Chondrocyte (in vitro differentiated cells): Measurements from ENCODE around the gene TBC1D4. TPM values are rescaled to one million over a fixed set of nuclear protein-coding genes. Genes with fewer than 3 reads are reported as not detected.

Source experiments
- DNase-seq: peaks from one replicate; pipeline ENCODE4 v3.0.0; 2021; ENCODE audit warnings: mixed read lengths, low spot score
- H3K27ac Mint-ChIP-seq: one replicate; pipeline ENCODE4 v1.8.0; 2021; ENCODE audit warnings: mild to moderate bottlenecking, moderate library complexity, mixed read lengths; ENCODE audit not compliant: unreplicated experiment
- H3K27me3 Mint-ChIP-seq: 2 replicates; pipeline ENCODE4 v1.8.0; 2021; ENCODE audit warnings: low read depth, mixed read lengths
- H3K36me3 Mint-ChIP-seq: 2 replicates; pipeline ENCODE4 v1.8.0; 2021; ENCODE audit warnings: low read depth, mixed read lengths
- H3K4me1 Mint-ChIP-seq: 2 replicates; pipeline ENCODE4 v1.8.0; 2021; ENCODE audit warnings: low read depth, mild to moderate bottlenecking, mixed read lengths
- H3K4me3 Mint-ChIP-seq: one replicate; pipeline ENCODE4 v1.8.0; 2021; ENCODE audit warnings: mild to moderate bottlenecking, moderate library complexity, mixed read lengths; ENCODE audit not compliant: unreplicated experiment
- H3K9me3 Mint-ChIP-seq: 2 replicates; pipeline ENCODE4 v1.8.0; 2021; ENCODE audit warnings: low read depth, mixed read lengths
- CTCF ChIP-seq: fragments of 200-600 bp; sonication (generic); IDR thresholded peaks from 2 replicates; pipeline ENCODE4 v1.5.0; 2021; ENCODE audit warnings: antibody characterized with exemption, mild to moderate bottlenecking, moderate library complexity
- total RNA-seq: library from RNA; stranded (reverse); gene quantifications from 3 replicates; pipeline ENCODE4 v1.2.1, GENCODE V29; 2021

The TBC1D4 gene
- total RNA-seq, 1 donor from 2014 or later, result 5.7 TPM

GRCh38 chr13:75391432-75392100 is 90.4 kb downstream of the TBC1D4 start:
- no peak for TF ChIP-seq CTCF
- Mint-ChIP-seq H3K27me3 (no peaks in the 10 kb centered on the region), H3K4me1 (no peaks in the 10 kb centered on the region), H3K36me3 (no peaks in the 10 kb centered on the region), H3K27ac (no peak overlapping the region), H3K9me3 (no peaks in the 10 kb centered on the region), H3K4me3 (no peak overlapping the region)
- DNase-seq, result no peak

- no peaks in the 10 kb centered on the region for H3K4me1 Mint-ChIP-seq
- no peak overlapping the region for H3K4me3 Mint-ChIP-seq
- H3K9me3 Mint-ChIP-seq, result no peaks in the 10 kb centered on the region
- DNase-seq, result no peak
- no peaks in the 10 kb centered on the region for H3K27me3 Mint-ChIP-seq
- TF ChIP-seq CTCF, result no peak
- H3K27ac Mint-ChIP-seq, result no peak overlapping the region
- no peaks in the 10 kb centered on the region for H3K36me3 Mint-ChIP-seq
Observed at GRCh38 chr13:75390229-75390628, 91.7 kb downstream of the TBC1D4 start.

DNA sequence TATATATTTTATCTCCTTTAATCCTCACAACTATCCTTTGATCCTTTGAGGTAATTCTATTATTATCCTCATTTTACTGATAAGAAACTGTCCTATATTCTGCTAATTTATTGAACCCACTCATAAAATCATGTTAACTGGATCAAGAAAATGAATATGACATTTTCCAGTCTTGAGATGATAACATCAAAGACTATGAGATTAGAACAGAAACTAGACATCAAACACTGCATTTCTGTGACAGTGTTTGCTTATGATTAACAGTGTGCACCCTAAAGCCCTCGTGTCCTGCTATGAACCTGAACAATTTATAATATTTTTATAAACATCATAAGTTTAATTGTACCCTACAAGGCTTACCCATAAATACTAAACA is 96.3 kb downstream of the TBC1D4 start:
- Mint-ChIP-seq H3K9me3 (no peaks in the 10 kb centered on the region), H3K4me1 (no peaks in the 10 kb centered on the region), H3K36me3 (no peaks in the 10 kb centered on the region), H3K4me3 (no peak overlapping the region), H3K27ac (no peak overlapping the region), H3K27me3 (no peaks in the 10 kb centered on the region)
- no peak for DNase-seq
- no peak for TF ChIP-seq CTCF

DNA sequence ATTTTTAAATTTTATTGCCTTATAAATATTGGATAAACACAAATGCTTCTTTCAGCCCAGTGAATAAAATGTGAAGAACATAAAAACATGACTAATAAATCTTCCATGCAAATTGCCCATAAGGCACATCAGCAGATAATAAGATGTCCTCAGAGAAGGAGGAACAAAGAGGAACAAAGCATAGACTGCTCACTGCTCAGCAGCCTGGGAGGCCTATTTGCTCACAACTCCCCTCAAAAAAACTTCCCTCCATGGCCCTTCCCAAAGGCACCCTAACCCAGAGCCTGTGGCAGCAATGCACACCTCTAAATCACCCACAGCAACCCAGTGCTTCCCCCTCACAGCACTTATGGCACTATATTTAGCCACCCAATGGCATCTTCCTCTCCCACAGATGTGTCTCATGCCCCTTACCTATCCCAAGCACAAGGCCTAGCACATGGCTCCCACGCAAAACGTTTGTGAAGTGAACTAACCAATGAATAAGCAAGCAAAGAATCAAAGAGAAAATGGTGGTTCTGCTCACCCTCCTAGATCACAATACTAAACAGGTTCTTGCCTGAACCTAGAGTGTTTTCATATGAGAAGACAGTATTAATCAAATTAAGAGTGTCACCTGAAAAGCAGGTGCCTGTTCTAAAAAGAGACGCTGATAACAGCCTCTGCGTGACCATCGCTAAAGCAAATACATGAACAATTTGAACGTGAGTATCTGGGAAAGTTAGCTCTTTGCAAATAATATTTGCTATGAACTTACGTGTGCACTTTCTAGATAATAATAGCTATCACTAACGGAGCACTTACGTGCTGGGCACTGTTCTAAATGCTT is 96.9 kb downstream of the TBC1D4 start:
- TF ChIP-seq CTCF, result no peak
- no peak for DNase-seq
- Mint-ChIP-seq H3K4me1 (no peaks in the 10 kb centered on the region), H3K9me3 (no peaks in the 10 kb centered on the region), H3K4me3 (no peak overlapping the region), H3K27me3 (no peaks in the 10 kb centered on the region), H3K36me3 (no peaks in the 10 kb centered on the region), H3K27ac (no peak overlapping the region)

DNA sequence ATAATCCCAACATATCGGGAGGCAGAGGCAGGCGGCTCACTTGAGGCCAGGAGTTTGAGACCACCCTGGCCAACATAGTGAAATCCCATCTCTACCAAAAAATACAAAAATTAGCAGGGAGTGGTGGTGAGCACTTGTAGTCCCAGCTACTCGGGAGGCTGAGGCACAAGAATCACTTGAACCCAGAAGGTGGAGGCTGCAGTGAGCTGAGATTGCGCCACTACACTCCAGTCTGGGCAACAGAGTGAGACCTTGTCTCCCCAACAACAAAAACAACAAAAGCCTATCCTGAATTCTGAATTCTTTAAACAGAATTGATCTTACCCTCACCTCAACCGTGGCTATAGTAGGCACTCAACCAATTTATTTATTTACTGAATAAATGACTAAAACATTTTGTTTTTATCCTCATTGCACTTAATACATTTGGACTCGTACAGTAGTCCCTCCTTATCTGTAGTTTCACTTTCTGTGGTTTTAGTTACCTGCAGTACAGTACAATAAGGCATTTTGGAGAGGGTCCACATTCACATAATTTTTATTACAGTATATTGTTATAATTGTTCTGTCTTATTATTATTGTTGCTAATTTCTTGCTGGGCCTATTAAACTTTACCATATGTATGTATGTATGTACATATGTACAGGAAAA is 98.8 kb downstream of the TBC1D4 start:
- Mint-ChIP-seq H3K9me3 (no peaks in the 10 kb centered on the region), H3K27ac (no peak overlapping the region), H3K36me3 (no peaks in the 10 kb centered on the region), H3K27me3 (no peaks in the 10 kb centered on the region), H3K4me1 (no peaks in the 10 kb centered on the region), H3K4me3 (no peak overlapping the region)
- DNase-seq, result no peak
- TF ChIP-seq CTCF, result no peak
